SK-N-SH treated with all-trans-retinoic acid at 6 μM for 48 hours (cell line): Measurements from ENCODE around the gene SV2B.

ENCODE experiments used
- TCF4 ChIP-seq: fragments of 250-450 bp; sonication (Bioruptor Pico); IDR thresholded peaks from 2 replicates; pipeline ENCODE4 v1.8.0; 2021; ENCODE audit warnings: mild to moderate bottlenecking, moderate library complexity, borderline replicate concordance
- ZC3H10 ChIP-seq: fragments of 250-450 bp; sonication (Bioruptor Pico); IDR thresholded peaks from 2 replicates; pipeline ENCODE4 v1.5.1; 2021; ENCODE audit warnings: mild to moderate bottlenecking, moderate library complexity
- TF ChIP-seq, protein P1 (sequence below): fragments of 250-450 bp; sonication (Bioruptor Pico); IDR thresholded peaks from 2 replicates; pipeline ENCODE4 v1.5.1; 2020; ENCODE audit warnings: low read depth, mild to moderate bottlenecking, moderate library complexity
- TF ChIP-seq, protein P2 (sequence below): fragments of 250-450 bp; sonication (Bioruptor Pico); IDR thresholded peaks from 2 replicates; pipeline ENCODE4 v1.8.0; 2020; ENCODE audit warnings: mild to moderate bottlenecking, moderate library complexity, borderline replicate concordance

DNA sequence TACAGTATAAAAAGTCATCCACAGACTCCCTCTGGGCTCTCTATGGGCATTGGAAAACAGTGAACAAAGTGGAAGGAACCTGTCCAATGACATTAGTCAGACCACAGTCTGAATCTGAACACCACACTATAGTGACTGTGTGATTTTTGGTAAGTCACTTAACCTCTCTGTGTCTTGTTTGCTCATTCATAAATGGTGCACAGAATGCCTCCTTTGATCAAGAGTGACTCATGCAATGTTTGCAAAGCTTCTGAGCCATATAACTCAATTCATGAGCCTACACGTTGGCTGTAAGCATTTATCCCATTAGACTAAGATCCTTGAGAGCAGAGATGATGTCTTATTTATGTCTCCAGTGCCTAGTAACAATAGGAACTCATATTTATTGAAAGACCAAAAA is 46.7 kb downstream of the SV2B start:
- TF ChIP-seq, protein P1, sequence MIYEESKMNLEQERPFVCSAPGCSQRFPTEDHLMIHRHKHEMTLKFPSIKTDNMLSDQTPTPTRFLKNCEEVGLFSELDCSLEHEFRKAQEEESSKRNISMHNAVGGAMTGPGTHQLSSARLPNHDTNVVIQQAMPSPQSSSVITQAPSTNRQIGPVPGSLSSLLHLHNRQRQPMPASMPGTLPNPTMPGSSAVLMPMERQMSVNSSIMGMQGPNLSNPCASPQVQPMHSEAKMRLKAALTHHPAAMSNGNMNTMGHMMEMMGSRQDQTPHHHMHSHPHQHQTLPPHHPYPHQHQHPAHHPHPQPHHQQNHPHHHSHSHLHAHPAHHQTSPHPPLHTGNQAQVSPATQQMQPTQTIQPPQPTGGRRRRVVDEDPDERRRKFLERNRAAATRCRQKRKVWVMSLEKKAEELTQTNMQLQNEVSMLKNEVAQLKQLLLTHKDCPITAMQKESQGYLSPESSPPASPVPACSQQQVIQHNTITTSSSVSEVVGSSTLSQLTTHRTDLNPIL (CRISPR knock-in tag), result no peak
- TF ChIP-seq ZC3H10 (CRISPR knock-in tag) (no peak), TCF4 (CRISPR knock-in tag) (no peak)
- TF ChIP-seq, protein P2, sequence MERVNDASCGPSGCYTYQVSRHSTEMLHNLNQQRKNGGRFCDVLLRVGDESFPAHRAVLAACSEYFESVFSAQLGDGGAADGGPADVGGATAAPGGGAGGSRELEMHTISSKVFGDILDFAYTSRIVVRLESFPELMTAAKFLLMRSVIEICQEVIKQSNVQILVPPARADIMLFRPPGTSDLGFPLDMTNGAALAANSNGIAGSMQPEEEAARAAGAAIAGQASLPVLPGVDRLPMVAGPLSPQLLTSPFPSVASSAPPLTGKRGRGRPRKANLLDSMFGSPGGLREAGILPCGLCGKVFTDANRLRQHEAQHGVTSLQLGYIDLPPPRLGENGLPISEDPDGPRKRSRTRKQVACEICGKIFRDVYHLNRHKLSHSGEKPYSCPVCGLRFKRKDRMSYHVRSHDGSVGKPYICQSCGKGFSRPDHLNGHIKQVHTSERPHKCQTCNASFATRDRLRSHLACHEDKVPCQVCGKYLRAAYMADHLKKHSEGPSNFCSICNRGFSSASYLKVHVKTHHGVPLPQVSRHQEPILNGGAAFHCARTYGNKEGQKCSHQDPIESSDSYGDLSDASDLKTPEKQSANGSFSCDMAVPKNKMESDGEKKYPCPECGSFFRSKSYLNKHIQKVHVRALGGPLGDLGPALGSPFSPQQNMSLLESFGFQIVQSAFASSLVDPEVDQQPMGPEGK, result no peak
